OCI-LY7 (cell line): ENCODE measurements around the gene KBTBD12. TPM values are rescaled to one million over a fixed set of nuclear protein-coding genes. Genes with fewer than 3 reads are reported as not detected.

Experiments used
- BruUV-seq: library from RNA; stranded (reverse); fragments of 400-500 nt; replicated peaks from 2 replicates; lab custom pipeline; 2021; lab: Mats Ljungman, UMichigan
- CTCF ChIA-PET: fragments of 300-600 bp; sonication (Branson Sonifier 250); formaldehyde crosslinking; loops from one replicate; lab custom pipeline; 2022; ENCODE audit warnings: antibody characterized with exemption; ENCODE audit not compliant: unreplicated experiment; lab: Charles Lee
- POLR2A ChIA-PET: fragments of 300-600 bp; sonication (Branson Sonifier 250); formaldehyde crosslinking; loops from one replicate; lab custom pipeline; 2022; ENCODE audit warnings: antibody characterized with exemption; lab: Charles Lee
- DNase-seq: peaks from one replicate; pipeline ENCODE4 v3.0.0-alpha.2; 2015; ENCODE audit warnings: low spot score
- H2AFZ ChIP-seq: fragments of 200-600 bp; sonication (generic), shearing (Covaris generic); 2 replicates; pipeline ENCODE4 v1.6.1; 2014; ENCODE audit warnings: mild to moderate bottlenecking, antibody characterized with exemption, low read length, moderate library complexity
- H3K27ac ChIP-seq: fragments of 200-600 bp; sonication (generic); 2 replicates; pipeline ENCODE4 v1.5.1; 2014; ENCODE audit warnings: mixed run types, low read depth, mild to moderate bottlenecking, moderate library complexity, low read length, inconsistent platforms; ENCODE audit not compliant: poor library complexity, severe bottlenecking
- H3K36me3 ChIP-seq: fragments of 200-600 bp; sonication (generic); 2 replicates; pipeline ENCODE4 v1.6.1; 2014; ENCODE audit warnings: mild to moderate bottlenecking, antibody characterized with exemption, low read length, moderate library complexity, mixed read lengths; ENCODE audit not compliant: insufficient read depth
- H3K4me1 ChIP-seq: fragments of 200-600 bp; sonication (generic); 2 replicates; pipeline ENCODE4 v1.5.1; 2014; ENCODE audit warnings: mild to moderate bottlenecking, low read length; ENCODE audit not compliant: insufficient read depth, poor library complexity, severe bottlenecking
- H3K4me2 ChIP-seq: fragments of 200-600 bp; sonication (generic); 2 replicates; pipeline ENCODE4 v1.6.1; 2014; ENCODE audit warnings: mild to moderate bottlenecking, low read length
- H3K4me3 ChIP-seq: fragments of 200-600 bp; sonication (generic); 2 replicates; pipeline ENCODE4 v1.5.1; 2014; ENCODE audit warnings: mild to moderate bottlenecking, low read depth, low read length; ENCODE audit not compliant: poor library complexity, severe bottlenecking
- H3K79me2 ChIP-seq: fragments of 200-600 bp; sonication (generic); 2 replicates; pipeline ENCODE4 v1.6.1; 2016; ENCODE audit warnings: low read depth, mild to moderate bottlenecking, low read length, moderate library complexity, mixed read lengths; ENCODE audit not compliant: insufficient read depth
- H3K9me2 ChIP-seq: fragments of 200-600 bp; sonication (generic); 2 replicates; pipeline ENCODE4 v1.6.1; 2016; ENCODE audit warnings: mild to moderate bottlenecking, low read length, mixed read lengths; ENCODE audit not compliant: insufficient read depth
- H3K9me3 ChIP-seq: fragments of 200-600 bp; sonication (generic); 2 replicates; pipeline ENCODE4 v1.6.1; 2014; ENCODE audit warnings: mild to moderate bottlenecking, mixed run types, low read length, mixed read lengths
- H4K20me1 ChIP-seq: fragments of 200-600 bp; sonication (generic); 2 replicates; pipeline ENCODE4 v1.6.1; 2014; ENCODE audit warnings: mild to moderate bottlenecking, antibody characterized with exemption, low read length, moderate library complexity, mixed read lengths; ENCODE audit not compliant: insufficient read depth
- CTCF ChIP-seq: fragments of 200-600 bp; sonication (generic); conservative IDR thresholded peaks from 2 replicates; pipeline ENCODE4 v1.5.1; 2014; ENCODE audit warnings: mild to moderate bottlenecking, antibody characterized with exemption, low read length, moderate library complexity, mixed read lengths
- EZH2phosphoT487 ChIP-seq: fragments of 200-600 bp; sonication (generic); IDR thresholded peaks from 2 replicates; pipeline ENCODE4 v1.6.1; 2018; ENCODE audit warnings: low read depth, borderline replicate concordance, mild to moderate bottlenecking, mixed run types, antibody characterized with exemption, low read length, moderate library complexity, mixed read lengths
- intact Hi-C: fragments of 100-400 bp; cut with micrococcal nuclease; formaldehyde crosslinking; loops from one replicate; pipeline ENCODE4 v1.10.0; 2022; ENCODE audit not compliant: unreplicated experiment
- total RNA-seq, 2 experiments: library from RNA; depleted of rRNA in 1 of 2; stranded (reverse); fragments of >200 nt in 1 of 2; shearing (Covaris generic) in 1 of 2; gene quantifications; 2 replicates each; pipeline ENCODE4 v1.2.3, GENCODE V29; 2014 to 2022

KBTBD12 gene
- total RNA-seq, 2 experiments from 2014 or later, result not detected

GRCh38 chr3:127955728-127956127 lies 40.7 kb downstream of the KBTBD12 start:
- H3K9me3 ChIP-seq, result no peaks in the 10 kb centered on the region
- ChIA-PET CTCF (no interaction called here), POLR2A (no interaction called here)
- H3K9me2 ChIP-seq, result no peaks in the 10 kb centered on the region
- BruUV-seq, result no TSS peak
- no peaks in the 10 kb centered on the region for H3K79me2 ChIP-seq
- no peak overlapping the region for H2AFZ ChIP-seq
- no peak overlapping the region for H3K4me2 ChIP-seq
- no peak overlapping the region for H3K4me3 ChIP-seq
- no peaks in the 10 kb centered on the region for H3K36me3 ChIP-seq
- intact Hi-C loops, result no loop called here
- no peaks in the 10 kb centered on the region for H3K4me1 ChIP-seq
- DNase-seq, result no peak
- no peaks in the 10 kb centered on the region for H4K20me1 ChIP-seq
- no peak for TF ChIP-seq EZH2phosphoT487
- no peak for TF ChIP-seq CTCF
- no peak overlapping the region for H3K27ac ChIP-seq

GRCh38 chr3:127959041-127959440 lies 44.0 kb downstream of the KBTBD12 start:
- no peak for TF ChIP-seq EZH2phosphoT487
- TF ChIP-seq CTCF, result no peak
- Histone ChIP-seq H2AFZ (no peak overlapping the region), H3K27ac (no peak overlapping the region), H3K4me3 (no peak overlapping the region), H4K20me1 (no peaks in the 10 kb centered on the region), H3K9me3 (no peaks in the 10 kb centered on the region), H3K4me1 (no peaks in the 10 kb centered on the region), H3K4me2 (no peak overlapping the region), H3K79me2 (no peaks in the 10 kb centered on the region), H3K9me2 (no peaks in the 10 kb centered on the region), H3K36me3 (no peaks in the 10 kb centered on the region)
- BruUV-seq, result no TSS peak
- CTCF ChIA-PET, result no interaction called here
- POLR2A ChIA-PET, result no interaction called here
- no peak for DNase-seq
- intact Hi-C loops, result no loop called here

DNA sequence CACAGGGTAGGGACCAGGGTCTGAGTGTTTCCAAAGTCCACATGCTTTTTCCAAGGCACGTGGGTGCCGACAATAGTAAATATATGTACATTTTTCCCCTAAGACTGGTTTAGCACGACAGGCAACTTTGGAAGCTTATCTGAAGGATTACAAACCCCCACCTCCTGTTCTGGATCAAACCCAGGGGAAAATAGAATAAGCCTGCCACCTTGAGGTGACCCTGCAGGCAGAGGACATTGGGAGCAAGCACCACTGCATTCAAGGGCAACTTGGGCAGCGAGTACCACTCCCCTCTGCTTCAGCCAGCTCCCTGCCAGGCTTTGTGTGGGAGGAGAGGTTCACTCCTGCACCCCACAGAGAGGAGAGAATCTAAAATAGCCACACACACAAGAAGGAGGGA lies 44.8 kb downstream of the KBTBD12 start:
- H3K36me3 ChIP-seq, result no peaks in the 10 kb centered on the region
- intact Hi-C loops, result no loop called here
- H3K4me1 ChIP-seq, result no peaks in the 10 kb centered on the region
- no peak overlapping the region for H2AFZ ChIP-seq
- no peaks in the 10 kb centered on the region for H3K9me2 ChIP-seq
- no peaks in the 10 kb centered on the region for H3K9me3 ChIP-seq
- ChIA-PET CTCF (no interaction called here), POLR2A (interaction anchor here (1.1 kb wide), 1 partner anchor 11 kb away, joined by 4 read pairs; no protein-coding TSS in a partner anchor)
- H3K27ac ChIP-seq, result no peak overlapping the region
- H3K4me3 ChIP-seq, result no peak overlapping the region
- no peaks in the 10 kb centered on the region for H3K79me2 ChIP-seq
- no peaks in the 10 kb centered on the region for H4K20me1 ChIP-seq
- BruUV-seq, result no TSS peak
- TF ChIP-seq CTCF, result peak; percentile 52
- no peak for TF ChIP-seq EZH2phosphoT487
- no peak for DNase-seq
- H3K4me2 ChIP-seq, result no peak overlapping the region
